KBM-7 (cell line): ENCODE results near the gene PADI1.

ENCODE experiments used
- DNase-seq: peaks from one replicate; pipeline ENCODE4 v3.0.0-alpha.2; 2015
- in situ Hi-C: fragments of 300-500 bp; cut with MboI; formaldehyde crosslinking; loops from 2 replicates; pipeline ENCODE4 v1.14.3; 2020; ENCODE audit warnings: low sequenced_read_pairs, low pct_unique_long_range_greater_than_20kb, mixed read lengths

Gene PADI1

GRCh38 chr1:17212009-17212408 lies 7.1 kb downstream of the PADI1 start:
- DNase-seq: no peak
- in situ Hi-C loops: no loop called here

GRCh38 chr1:17212487-17213121 lies 7.7 kb downstream of the PADI1 start:
- in situ Hi-C loops: no loop called here
- peak; percentile 94 for DNase-seq

GRCh38 chr1:17213148-17213781 lies 8.3 kb downstream of the PADI1 start:
- in situ Hi-C loops: no loop called here
- no peak for DNase-seq

GRCh38 chr1:17213782-17214148 lies 8.8 kb downstream of the PADI1 start:
- in situ Hi-C loops: no loop called here
- no peak for DNase-seq

- in situ Hi-C loops: no loop called here
- no peak for DNase-seq
Observed at GRCh38 chr1:17214876-17215544, 10.1 kb downstream of the PADI1 start.

GRCh38 chr1:17215545-17215890 lies 10.6 kb downstream of the PADI1 start:
- in situ Hi-C loops: no loop called here
- no peak for DNase-seq

GRCh38 chr1:17216078-17216477 lies 11.2 kb downstream of the PADI1 start:
- no peak for DNase-seq
- in situ Hi-C loops: no loop called here

GRCh38 chr1:17217607-17218006 lies 12.7 kb downstream of the PADI1 start:
- DNase-seq: no peak
- in situ Hi-C loops: no loop called here

- no peak for DNase-seq
- in situ Hi-C loops: no loop called here
Observed at GRCh38 chr1:17218939-17219338, 14.0 kb downstream of the PADI1 start.

- in situ Hi-C loops: no loop called here
- DNase-seq: no peak
Observed at GRCh38 chr1:17220287-17220686, 15.4 kb downstream of the PADI1 start.

- no peak for DNase-seq
- in situ Hi-C loops: no loop called here
Observed at GRCh38 chr1:17222557-17222956, 17.6 kb downstream of the PADI1 start.

- DNase-seq: no peak
- in situ Hi-C loops: no loop called here
Observed at GRCh38 chr1:17224434-17224833, 19.5 kb downstream of the PADI1 start.

- in situ Hi-C loops: no loop called here
- no peak for DNase-seq
Observed at GRCh38 chr1:17225140-17225539, 20.2 kb downstream of the PADI1 start.

- DNase-seq: no peak
- in situ Hi-C loops: no loop called here
Observed at GRCh38 chr1:17227358-17227915, 22.5 kb downstream of the PADI1 start.

GRCh38 chr1:17228619-17229018 lies 23.7 kb downstream of the PADI1 start:
- no peak for DNase-seq
- in situ Hi-C loops: no loop called here

GRCh38 chr1:17229379-17229778 lies 24.5 kb downstream of the PADI1 start:
- DNase-seq: no peak
- in situ Hi-C loops: no loop called here

- in situ Hi-C loops: loop anchor here (10.0 kb wide), 1 partner anchor 115 kb away; the partner anchor contains the start of gene PADI2
Observed at GRCh38 chr1:17230106-17230505, 25.2 kb downstream of the PADI1 start.

GRCh38 chr1:17230671-17231310 lies 25.9 kb downstream of the PADI1 start:
- DNase-seq: no peak
- in situ Hi-C loops: loop anchor here (10.0 kb wide), 1 partner anchor 116 kb away; the partner anchor contains the start of gene PADI2

More at GRCh38 chr1:17230106-17230505, 25.2 kb downstream of the PADI1 start:
- no peak for DNase-seq

GRCh38 chr1:17232759-17233661 lies 28.1 kb downstream of the PADI1 start:
- no peak for DNase-seq

More at GRCh38 chr1:17232759-17233661, 28.1 kb downstream of the PADI1 start:
- in situ Hi-C loops: loop anchor here (10.0 kb wide), 1 partner anchor 118 kb away; the partner anchor contains the start of gene PADI2
